Glomerular visceral epithelial cell (primary cell): Measurements from ENCODE around the gene PCDH9.
A peak's percentile ranks its signal among the peaks of the same experiment; 100 is the strongest.

Experiments used
- DNase-seq: peaks from one replicate; pipeline ENCODE4 v3.0.0-alpha.2; 2016; ENCODE audit errors: extremely low spot score

PCDH9 gene

GRCh38 chr13:67224148-67224846 lies 5.8 kb downstream of the PCDH9 start:
- peak; percentile 84 for DNase-seq

GRCh38 chr13:67223742-67224141 lies 6.4 kb downstream of the PCDH9 start:
- no peak for DNase-seq

- no peak for DNase-seq
These were observed 7.1 kb downstream of the PCDH9 start for GRCh38 chr13:67223024-67223423.

GRCh38 chr13:67221630-67222226 lies 8.4 kb downstream of the PCDH9 start:
- no peak for DNase-seq

GRCh38 chr13:67219113-67219512 lies 11.0 kb downstream of the PCDH9 start:
- no peak for DNase-seq

- DNase-seq = no peak
These were observed 12.3 kb downstream of the PCDH9 start for GRCh38 chr13:67217880-67218279.

GRCh38 chr13:67216864-67217263 lies 13.3 kb downstream of the PCDH9 start:
- no peak for DNase-seq

- DNase-seq = no peak
These were observed 19.9 kb downstream of the PCDH9 start for GRCh38 chr13:67210208-67210607.

GRCh38 chr13:67208552-67208951 lies 21.6 kb downstream of the PCDH9 start:
- no peak for DNase-seq

GRCh38 chr13:67204764-67205163 lies 25.4 kb downstream of the PCDH9 start:
- no peak for DNase-seq

GRCh38 chr13:67200605-67201004 lies 29.5 kb downstream of the PCDH9 start:
- no peak for DNase-seq

- DNase-seq = no peak
These were observed 30.0 kb downstream of the PCDH9 start for GRCh38 chr13:67200183-67200582.

- no peak for DNase-seq
These were observed 32.4 kb downstream of the PCDH9 start for GRCh38 chr13:67197704-67198103.

- no peak for DNase-seq
These were observed 36.2 kb downstream of the PCDH9 start for GRCh38 chr13:67193979-67194378.

GRCh38 chr13:67192751-67193150 lies 37.4 kb downstream of the PCDH9 start:
- no peak for DNase-seq

GRCh38 chr13:67186995-67187569 lies 43.1 kb downstream of the PCDH9 start:
- no peak for DNase-seq

- DNase-seq = no peak
These were observed 45.9 kb downstream of the PCDH9 start for GRCh38 chr13:67184247-67184646.

- DNase-seq = no peak
These were observed 47.0 kb downstream of the PCDH9 start for GRCh38 chr13:67183151-67183550.

- DNase-seq = no peak
These were observed 54.2 kb downstream of the PCDH9 start for GRCh38 chr13:67175836-67176459.

GRCh38 chr13:67168384-67168783 lies 61.8 kb downstream of the PCDH9 start:
- DNase-seq = no peak

- DNase-seq = no peak
These were observed 62.7 kb downstream of the PCDH9 start for GRCh38 chr13:67167420-67167819.

GRCh38 chr13:67161176-67161575 lies 69.0 kb downstream of the PCDH9 start:
- DNase-seq = no peak

GRCh38 chr13:67158903-67159302 lies 71.2 kb downstream of the PCDH9 start:
- DNase-seq = no peak
